ENCODE results near the gene KRTAP4-2.
"Not testable (repeated sequence)": the region's sequence is repeated elsewhere in the genome, so short reads cannot be mapped to it uniquely, and the experiment has no call there.

Gene KRTAP4-2

GRCh38 chr17:41160648-41161047 is 17.4 kb downstream of the KRTAP4-2 start, which contains the start of gene KRTAP4-4:
KRTAP4-4 (minus strand) TSS chr17:41160748; CDS start chr17:41160691, 57 bp downstream.
- DNase-seq: no peak

- DNase-seq: not testable (repeated sequence)
Measured at GRCh38 chr17:41160190-41160589, 17.8 kb downstream of the KRTAP4-2 start.

- no peak for DNase-seq
Measured at GRCh38 chr17:41153856-41154255, 24.2 kb downstream of the KRTAP4-2 start.

- DNase-seq: no peak
Measured at GRCh38 chr17:41151525-41151924, 26.5 kb downstream of the KRTAP4-2 start.

GRCh38 chr17:41150026-41150425 is 28.0 kb downstream of the KRTAP4-2 start:
- no peak for DNase-seq

- no peak for DNase-seq
Measured at GRCh38 chr17:41149652-41149985, 28.4 kb downstream of the KRTAP4-2 start, which contains the start of gene KRTAP4-5. KRTAP4-5 (minus strand) TSS chr17:41149825; CDS start chr17:41149767, 58 bp downstream.

- not testable (repeated sequence) for DNase-seq
Measured at GRCh38 chr17:41148971-41149651, 28.9 kb downstream of the KRTAP4-2 start.

GRCh38 chr17:41147531-41148204 is 30.4 kb downstream of the KRTAP4-2 start:
- no peak for DNase-seq

- DNase-seq: no peak
Measured at GRCh38 chr17:41145261-41145660, 32.8 kb downstream of the KRTAP4-2 start.

- no peak for DNase-seq
Measured at GRCh38 chr17:41144846-41145245, 33.2 kb downstream of the KRTAP4-2 start.

GRCh38 chr17:41141361-41141760 is 36.7 kb downstream of the KRTAP4-2 start:
- no peak for DNase-seq

GRCh38 chr17:41140360-41141131 is 37.5 kb downstream of the KRTAP4-2 start, which contains the start of gene KRTAP4-6:
KRTAP4-6 (minus strand) TSS chr17:41140544; CDS start chr17:41140487, 57 bp downstream.
- no peak for DNase-seq

- not testable (repeated sequence) for DNase-seq
Measured at GRCh38 chr17:41139865-41140264, 38.2 kb downstream of the KRTAP4-2 start.

GRCh38 chr17:41133880-41134735 is 43.9 kb downstream of the KRTAP4-2 start:
- no peak for DNase-seq

GRCh38 chr17:41131979-41132378 is 46.0 kb downstream of the KRTAP4-2 start:
- DNase-seq: no peak
